ENCODE data around the gene CAMKMT.

The CAMKMT gene

DNA sequence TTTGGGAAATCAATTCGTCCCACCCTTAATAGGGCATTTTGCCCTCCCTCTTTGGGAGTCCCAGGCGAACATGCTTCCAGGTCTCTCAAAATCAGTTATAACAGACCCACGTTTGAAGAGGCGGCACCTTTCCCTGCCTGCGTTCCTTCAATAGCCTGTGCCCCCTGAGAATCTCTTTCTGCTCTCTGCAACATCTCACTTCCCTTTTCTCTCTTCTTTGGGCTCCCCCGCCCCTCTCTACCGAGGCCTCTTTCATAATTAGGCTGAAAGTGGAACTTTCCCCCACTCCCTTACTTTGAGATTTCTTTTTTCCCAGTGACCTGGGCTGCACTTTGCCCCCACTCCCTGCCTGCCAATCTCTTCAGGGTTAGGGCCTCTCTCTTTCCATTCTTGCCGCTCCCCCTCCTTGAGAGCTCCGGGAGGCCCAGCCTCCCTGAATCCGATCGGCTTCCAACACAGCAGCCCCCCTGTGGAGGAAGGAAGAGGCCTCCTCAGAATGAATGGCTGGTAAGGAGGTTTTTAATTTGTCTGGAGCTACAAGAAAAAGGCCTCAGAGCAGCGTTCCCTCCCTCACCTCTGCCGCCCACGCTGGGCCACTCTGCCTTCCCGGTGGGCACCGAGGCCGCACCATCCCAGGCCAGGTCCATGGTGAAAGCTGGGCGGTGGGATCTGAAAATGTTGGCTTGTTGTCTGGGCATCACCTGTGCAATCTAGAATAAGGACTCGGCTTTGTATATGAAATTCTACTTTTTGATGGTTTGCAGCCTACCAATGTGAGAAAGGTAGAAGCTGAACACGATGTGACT, 417.1 kb downstream of the CAMKMT start:
- DNase-seq: no peak

DNA sequence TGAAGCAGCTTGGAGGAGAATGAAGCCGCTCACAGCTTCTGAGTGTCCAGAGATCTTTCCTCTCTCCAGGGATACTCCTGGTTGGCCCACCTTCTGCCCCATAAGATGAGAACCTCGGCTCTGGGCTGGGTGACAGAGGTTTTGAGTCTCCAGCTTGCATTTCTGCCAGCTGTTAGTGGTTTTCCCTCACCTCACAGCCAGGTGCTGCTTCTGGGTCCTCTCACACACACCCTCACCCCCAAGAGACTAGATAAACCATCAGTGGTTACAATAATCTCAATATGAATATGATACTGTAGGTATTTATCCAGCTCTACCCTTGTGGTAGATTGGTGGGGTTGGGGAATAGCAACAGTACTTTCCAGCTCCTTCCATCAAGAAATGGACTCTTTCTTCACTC, 418.0 kb downstream of the CAMKMT start:
- no peak for DNase-seq

DNA sequence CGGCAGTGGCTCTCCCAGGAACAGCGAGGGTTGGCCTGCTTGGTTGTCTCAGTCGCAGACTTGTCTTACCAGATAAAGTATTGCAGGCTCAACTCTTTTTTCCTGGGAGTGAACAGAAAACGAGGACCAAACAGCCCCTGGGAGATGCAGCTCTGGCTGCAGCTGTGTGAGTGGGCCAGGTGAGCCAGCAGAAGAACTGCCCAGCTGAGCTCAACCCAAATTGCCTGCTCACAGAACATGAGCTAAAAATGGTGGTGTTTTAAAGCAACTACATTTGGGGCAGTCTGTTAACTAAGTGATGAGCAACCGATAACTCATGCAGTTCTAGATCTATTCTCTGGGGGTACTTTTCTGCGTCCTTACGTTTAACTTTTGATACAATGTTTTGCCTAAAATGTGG, 418.7 kb downstream of the CAMKMT start:
- no peak for DNase-seq

DNA sequence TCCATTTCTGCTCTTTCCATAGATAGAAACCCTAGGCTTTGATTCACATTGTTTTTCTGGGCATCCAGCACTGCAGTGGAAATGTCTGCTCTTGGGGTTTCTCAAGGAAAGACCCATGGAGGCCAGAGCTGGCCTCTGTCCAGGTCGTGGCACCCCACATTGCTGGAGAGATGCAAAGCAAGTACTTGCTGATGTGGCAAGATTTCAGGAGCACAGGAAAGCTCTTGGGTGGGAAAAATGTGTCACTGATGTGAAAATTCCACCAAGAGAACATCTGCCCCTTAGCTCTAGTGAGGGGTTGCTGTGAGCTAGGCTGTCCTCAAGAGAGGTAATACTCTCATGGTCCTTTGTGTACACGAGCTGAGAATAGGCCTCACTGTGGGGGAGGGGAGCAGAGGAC, 423.7 kb downstream of the CAMKMT start:
- DNase-seq: no peak

DNA sequence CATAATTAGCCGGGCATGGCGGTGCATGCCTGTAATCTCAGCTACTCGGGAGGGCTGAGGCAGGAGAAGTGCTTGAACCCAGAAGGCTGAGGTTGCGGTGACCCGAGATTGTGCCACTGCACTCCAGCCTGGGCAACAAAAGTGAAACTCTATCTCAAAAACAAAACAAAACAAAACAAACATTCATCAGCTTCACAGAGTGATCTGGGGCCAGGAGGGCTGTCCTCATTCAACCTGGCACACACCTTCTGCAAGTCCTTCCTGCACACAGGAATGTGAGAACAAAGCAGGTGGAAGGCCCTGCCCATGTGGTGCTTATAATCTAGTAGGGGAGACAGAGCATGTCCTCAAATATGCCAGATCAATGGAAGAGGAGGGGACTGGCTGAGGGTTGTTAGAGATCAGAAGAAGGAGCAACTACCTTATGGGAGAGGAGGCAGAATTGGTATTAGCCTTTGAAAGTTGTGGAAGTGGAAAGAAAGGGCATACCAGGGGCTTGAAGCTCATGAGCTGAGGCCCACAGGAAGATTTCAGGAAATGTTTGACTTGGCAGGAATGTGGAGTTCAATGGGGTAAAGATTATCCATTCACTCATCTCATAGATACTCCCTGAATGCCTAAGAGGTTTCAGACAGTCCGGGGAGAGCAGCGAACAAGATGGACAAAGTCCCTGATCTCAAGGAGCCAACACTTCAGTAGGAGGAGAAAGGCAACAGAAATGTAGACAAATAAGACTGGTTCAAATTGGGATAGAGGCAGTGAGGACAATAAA, 424.5 kb downstream of the CAMKMT start:
- DNase-seq: no peak

DNA sequence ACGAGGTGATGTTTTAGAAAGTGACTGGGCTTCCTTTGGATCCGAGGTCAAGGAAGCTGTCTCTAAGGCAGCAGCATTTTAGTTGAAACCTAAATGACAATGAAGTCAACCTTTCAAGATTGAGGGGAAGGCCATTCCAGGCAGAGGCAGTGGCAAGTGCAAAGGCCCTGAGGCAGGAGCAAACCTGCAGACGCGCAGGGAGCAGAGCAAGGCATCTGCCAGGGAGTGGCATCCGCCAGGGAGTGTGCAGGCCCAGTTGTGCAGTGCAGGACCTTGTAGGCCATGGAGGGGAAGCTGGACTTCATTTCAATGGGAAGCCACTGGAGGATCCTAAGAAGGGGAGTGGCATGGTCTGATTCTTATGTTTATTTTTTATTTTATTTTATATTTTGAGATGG, 425.1 kb downstream of the CAMKMT start:
- DNase-seq: no peak

DNA sequence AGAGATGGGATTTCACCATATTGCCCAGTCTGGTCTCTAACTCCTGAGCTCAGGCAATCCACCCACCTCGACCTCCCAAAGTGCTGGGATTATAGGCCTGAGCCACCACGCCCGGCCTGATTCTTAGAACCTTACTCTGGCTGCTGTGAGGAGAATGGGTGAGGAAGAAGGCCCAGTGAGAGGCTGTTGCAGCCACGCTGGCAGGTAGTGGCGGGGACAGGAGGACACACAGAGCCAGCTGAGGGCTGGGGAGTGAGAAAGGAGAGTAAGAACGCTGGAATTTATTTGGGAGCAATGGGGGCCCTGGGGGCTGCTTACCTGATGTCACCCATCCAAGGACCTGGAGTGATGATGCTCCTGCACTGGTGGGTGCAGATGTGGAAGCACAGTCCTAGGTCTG, 425.9 kb downstream of the CAMKMT start:
- no peak for DNase-seq

DNA sequence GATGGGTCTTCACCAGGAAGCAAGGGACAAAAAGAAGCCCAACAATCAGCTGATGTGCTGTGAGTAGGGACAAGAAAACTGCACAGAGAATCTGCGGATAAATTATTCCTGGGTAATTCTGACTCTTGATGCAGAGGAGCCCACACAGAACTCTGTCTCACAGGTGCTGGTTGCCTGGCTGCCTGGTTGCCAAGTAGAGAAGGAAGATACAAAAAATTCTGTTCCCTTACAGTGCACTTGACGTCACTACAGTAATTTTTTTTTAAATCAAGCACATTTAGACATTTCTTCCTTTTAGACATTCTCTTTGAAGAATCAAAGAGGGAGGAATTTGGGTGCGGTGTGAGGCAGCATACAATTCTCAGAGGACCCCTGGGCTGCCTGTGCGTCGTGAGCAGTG, 427.7 kb downstream of the CAMKMT start:
- no peak for DNase-seq

DNA sequence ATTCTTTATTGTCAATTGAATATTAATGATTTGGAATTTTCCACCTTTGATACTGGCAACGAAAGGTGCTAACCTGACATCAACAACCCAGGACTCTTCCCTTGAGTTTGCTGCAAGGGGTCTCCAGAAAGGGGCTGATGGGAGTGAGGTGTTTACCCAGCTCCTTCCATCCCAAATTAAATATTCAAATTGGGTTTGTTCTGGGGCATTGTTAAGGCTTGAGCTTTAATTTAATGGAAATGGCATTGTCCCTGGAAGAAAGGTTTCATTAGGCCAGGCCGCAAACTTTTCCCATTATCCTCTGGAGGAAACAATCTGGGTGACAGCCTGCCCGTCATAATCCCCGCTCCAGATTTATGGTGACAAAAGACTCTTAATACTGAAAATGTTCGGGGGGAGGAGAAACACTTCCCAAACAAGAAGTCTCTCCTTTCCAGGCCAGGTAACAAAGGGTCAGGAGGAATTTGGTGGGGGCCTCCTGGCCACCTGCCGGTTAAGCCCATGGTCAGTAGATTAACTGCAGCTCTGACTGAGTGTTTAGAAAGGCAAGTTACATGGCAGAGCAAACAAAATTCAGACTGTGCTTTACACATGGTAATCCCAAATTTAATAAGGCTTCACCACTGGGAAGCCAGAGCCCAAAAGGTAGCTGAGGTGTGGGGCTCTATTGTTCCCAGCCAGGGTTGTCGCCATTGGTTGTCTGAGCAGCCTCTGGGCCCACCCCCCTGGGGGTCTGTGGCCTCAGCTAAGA, 428.4 kb downstream of the CAMKMT start:
- no peak for DNase-seq

DNA sequence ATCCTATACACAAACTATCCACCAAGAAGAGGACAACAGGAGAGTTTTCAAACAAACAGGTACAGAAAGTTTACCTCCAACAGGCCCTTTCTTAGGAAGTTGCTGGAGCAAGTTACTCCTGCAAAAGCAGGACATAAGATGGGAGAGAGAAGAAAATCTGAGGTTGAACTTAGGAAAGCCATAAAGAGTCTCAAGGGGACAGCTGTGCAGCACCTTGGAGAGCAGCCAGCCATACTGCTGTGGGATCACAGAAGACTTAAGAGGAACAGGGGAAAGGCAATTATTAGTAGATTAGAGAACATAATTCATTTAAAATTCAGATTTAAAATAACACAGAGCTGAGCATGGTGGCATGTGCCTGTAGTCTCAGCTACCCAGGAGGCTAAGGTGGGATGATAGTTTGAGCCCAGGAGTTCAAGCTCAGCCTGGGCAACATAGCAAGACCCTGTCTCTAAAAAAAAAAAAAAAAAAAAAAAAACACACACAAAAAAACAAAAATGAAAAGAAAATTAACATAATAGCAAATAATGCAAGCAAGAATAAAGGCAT, 431.6 kb downstream of the CAMKMT start:
- no peak for DNase-seq

DNA sequence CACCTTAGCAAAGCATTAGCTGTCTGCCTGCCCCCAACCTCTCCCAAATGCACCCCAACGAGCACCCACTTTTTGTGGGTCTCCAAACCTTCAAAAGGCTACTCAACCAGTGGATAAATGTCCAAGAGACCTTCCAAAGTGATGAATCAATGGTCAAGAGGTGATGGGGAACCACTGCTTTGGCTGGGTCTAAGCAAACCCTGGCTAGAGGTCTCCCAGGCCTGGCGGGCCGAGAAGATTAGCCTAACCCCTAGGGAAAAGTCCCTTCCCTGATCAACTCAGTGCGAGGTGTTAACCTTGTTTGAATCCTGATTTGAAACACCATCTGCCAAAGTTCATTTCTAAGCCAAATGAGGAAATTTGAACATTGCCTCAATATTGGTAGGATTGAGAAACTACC, 435.0 kb downstream of the CAMKMT start:
- DNase-seq: no peak

DNA sequence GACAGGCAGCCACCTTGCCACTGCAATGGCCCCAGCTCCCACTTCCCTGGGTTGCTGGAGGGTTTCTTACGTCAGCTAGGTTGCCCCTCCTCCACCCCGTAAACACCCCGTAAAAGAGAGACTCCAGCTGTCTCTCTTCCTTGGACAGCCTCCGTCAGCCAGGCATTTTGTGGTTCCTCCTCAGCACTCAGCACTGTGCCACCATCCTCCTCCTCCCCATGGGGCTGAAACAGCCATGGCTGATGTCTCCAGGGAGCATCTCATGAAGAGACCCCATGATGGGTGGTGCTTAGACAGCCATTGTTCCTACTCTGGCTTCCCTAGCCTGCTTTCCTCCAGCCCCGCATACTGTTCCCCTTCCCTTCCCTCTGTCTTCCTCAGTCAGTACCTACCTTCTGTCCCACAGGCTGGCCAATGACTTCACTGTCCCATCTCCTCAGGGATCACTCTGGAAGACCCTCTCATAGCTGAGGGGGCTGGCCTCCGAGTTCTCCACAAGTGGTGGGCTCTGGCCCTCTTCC, 436.5 kb downstream of the CAMKMT start:
- DNase-seq: no peak

DNA sequence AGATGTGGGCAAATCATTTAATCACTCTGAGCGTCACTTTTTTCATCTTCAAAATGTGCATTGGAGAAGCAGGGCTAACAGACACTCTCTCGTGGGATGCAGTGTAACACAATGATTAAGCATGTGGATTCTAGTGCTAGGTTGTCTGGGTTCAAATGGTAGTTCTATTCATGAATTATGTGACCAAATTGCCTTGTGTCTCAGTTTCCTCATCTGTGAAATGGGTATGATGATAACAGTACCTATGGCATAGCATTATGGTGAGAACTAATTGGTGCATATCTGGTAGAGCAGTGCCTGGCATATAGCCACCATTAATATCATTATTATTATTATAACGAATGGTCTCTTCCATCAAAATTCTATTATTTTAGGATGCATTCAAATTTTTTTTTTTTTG, 437.4 kb downstream of the CAMKMT start:
- DNase-seq: no peak

DNA sequence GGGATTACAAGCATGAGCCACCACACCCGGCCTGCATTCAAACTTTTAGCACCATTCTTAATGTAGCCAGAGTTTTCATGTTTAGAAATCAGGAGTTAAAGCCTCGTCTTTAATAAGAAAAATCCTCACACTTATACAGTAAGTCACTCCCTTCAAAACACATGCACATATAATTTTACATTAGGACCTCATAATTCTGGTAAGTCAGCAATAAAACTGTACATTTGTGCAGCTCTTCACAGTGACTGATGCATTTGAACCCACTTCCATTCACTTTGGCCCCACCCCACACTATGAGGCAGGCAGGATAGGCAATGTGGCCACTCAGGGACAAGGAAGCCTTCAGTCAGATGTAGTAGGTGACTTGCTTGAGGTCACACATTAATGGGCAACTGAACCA, 438.0 kb downstream of the CAMKMT start:
- DNase-seq: no peak

DNA sequence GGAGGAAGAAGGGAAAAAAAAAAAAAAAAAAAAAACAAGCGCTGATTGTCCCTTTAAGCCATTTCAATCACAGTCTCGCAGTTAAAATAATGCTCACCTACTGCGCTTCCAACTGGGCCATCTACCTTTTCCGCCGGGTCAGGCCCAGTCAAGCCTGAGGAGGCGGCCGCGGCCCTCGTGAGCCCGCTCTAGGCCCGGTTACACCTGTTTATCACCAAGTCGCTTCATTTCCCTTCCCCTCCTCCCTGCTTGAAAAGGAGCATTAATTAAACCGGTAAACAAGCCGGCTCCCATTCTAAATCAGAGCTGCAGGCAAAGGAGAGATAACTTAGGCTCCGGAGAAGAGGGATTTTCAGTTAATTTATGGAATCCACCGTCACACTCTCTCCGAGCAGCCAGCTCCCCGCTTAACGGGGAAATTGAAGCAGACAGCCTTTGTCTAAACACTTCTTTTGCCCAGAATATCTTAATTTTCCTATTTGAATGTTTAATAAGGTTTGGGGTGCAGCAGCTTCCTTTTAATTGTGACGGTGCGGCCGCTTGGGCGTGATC, 439.6 kb downstream of the CAMKMT start:
- DNase-seq: no peak

DNA sequence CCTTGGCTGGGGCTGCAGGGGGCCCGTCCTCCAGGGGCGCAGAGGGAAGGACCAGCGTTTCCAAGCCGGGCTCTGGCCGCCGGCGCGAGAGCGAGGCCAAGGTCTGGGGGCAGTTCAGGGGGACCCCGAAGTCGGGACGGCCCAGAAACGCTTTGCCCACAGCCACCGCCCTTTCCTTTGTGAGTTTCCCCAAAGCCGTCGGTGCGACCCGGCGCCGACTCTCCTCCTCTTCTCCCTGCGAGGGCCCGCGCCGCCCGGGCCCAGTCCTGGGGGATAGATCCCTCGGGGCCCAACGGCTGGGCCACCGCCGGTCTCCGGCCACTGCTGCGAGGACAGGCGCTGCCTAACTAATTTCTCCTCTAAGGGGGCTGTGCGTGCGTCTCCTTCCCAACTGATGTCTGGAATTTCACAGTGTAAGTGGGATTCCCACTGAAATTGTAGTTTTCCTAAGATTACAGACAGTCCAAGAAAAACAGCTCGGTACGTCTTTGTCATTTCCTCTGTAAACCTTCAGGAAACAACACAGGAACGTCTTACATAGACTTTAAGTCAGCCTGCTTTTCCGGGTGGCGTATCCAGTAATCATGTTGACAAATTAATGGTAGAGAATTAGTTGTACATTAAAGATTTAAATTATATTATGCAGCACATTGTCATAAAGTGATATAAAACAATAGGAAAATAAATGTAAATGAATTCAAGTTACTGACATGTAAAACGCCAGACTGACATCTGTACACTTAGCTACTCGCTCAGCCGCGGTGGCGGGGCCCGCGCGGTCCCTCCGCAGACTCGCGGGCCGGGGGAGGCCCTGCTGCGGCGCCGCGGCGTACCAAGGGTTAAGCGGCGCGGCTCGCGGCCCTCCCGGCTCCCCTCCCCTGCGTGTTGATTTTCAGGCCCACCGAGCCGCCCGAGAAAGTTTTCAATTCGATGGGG, 440.4 kb downstream of the CAMKMT start:
- DNase-seq: no peak

DNA sequence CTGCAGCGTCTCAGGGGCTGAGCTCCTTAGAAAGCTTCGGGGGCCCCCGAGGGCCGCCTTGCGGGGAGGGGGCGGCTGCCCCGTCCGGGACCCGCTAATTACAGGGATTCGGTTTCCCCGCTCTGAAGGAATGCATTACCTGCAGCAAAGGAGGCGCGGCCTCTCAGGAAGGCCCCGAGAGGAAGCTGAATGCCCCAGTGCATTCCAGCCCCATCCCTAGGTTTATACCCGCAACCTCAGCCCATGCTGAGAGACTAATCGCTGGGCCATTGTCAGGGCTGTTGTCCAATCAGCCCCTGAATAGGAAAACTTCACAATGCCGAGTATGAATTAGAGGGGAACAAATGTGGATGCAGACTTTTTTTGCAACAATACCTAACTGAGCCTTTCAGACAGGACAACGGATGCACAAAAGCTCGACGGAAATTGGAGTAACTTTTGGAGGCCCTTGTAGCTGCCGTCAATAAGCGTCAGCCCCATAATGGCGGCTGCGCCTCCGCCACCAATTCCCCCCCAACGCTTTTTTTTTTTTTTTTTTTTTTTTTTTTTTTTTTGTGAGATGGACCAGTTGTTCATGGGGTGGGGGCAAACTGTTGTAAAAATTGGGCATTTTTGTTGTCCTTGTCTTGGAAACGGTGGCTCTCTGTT, 441.2 kb downstream of the CAMKMT start:
- no peak for DNase-seq

DNA sequence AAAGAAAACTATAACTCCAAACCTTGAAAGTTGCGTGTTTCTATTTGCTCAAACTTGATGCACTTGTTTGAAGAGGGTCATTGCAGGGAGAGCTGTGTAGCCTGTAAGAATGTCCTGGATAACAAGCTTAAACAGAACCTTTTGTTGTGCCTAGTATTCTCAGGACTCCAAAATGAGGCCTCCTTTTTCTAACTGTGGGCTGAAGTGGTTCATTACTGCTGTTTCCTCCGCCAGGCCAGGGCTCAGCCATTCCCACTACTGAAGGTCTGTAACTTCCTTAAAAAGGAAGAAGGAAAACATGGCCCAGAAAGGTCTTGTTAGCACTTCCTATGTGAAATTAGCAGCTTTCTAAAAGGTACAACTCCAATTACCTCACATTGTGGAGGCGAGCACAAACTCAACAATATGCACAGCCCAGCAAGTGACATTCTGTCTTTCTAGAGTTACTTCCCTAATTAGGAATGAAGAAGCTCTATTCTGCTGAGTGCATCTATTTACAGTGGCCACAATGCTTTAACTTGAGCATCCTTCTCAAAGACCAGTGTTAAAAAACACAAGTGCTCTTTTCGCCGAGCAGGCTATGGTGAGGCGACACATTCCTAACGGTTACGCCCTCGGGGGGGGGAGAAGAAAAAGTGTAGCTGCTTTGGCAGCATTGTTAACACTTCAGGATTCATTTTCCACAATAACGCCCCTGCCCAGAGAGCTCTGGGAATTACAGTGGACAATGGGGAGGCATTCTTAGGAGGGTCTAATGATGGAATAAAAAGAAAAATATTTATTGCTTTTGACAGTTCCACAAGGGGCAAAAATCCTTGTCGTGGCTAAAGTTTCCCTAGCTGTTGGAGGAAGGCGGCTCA, 442.9 kb downstream of the CAMKMT start:
- no peak for DNase-seq

DNA sequence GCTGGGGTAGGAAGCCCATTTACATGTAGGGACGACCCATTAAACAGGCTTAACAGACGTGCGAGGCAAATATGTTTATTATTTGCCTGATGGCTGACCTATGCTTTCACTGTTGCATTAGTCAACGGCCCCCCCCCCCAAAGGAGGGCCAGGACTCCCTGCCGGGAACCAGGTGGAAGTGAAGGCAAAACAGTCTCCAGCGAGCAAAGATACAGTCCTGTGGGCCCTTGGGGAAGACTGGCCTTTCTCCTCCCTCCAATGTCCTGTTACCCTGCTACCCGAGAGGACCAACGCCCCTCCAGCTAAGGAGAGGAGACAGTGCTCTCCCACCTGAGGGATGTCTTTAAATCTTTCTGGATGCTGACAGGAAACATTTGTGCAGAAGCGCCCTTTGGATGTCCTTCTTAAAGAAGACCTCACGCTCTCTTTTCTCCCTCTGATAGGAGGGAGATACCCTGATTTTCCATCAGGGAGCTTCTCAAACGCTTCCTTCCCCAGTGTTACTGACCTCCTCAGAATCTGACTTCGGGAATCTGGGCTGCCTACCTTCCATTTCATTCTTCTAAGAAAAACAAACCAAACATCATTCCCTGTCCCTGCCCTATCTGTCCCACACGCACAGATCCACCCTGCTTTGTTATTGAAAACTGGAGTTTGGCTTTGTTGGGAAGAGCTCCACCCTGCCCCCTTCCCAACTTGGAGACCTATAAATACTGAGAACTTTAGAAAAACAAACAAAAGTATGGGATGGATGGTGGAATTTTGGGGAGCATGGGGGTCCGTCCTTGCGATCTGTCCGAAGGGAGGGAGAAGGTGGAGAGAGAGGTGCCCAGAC, 443.9 kb downstream of the CAMKMT start:
- no peak for DNase-seq

All from activated gamma-delta T cell treated with Interleukin-2 at 50 U/mL for 16 hours (primary cell).